HCT116 (cell line): Measurements from ENCODE around the gene TARBP1. TPM values are rescaled to one million over a fixed set of nuclear protein-coding genes. Genes with fewer than 3 reads are reported as not detected.

ENCODE experiments used
- ATAC-seq: fragments of 200-7000 bp; cut with Tn5 transposase; 2 replicates; pipeline ENCODE4 v1.9.1; 2020; ENCODE audit warnings: mild to moderate bottlenecking, moderate library complexity
- BruUV-seq: library from RNA; stranded (reverse); fragments of 400-500 nt; replicated peaks from 2 replicates; lab custom pipeline; 2021; lab: Mats Ljungman, UMichigan
- CTCF ChIA-PET: fragments of 300-600 bp; sonication (Branson Sonifier 250); formaldehyde crosslinking; loops from one replicate; lab custom pipeline; 2021; ENCODE audit warnings: antibody characterized with exemption; lab: Charles Lee
- POLR2A ChIA-PET: fragments of 300-600, 350-600 bp; sonication (Branson Sonifier 250); formaldehyde crosslinking; loops from one replicate; lab custom pipeline; 2021; ENCODE audit warnings: antibody characterized with exemption; lab: Charles Lee
- RAD21 ChIA-PET, 2 experiments: fragments of 300-600 bp; sonication (Branson Sonifier 250); formaldehyde crosslinking; loops; one replicate each; lab custom pipeline; 2023; ENCODE audit warnings: low total read pairs in 2 of 2; ENCODE audit not compliant: uncharacterized antibody in 2 of 2, unreplicated experiment in 2 of 2, low non-redundant PET in 1 of 2; lab: Charles Lee
- DNase-seq: peaks from one replicate; pipeline ENCODE4 v3.0.0-alpha.2; 2010; ENCODE audit warnings: low read depth, low spot score
- H2AFZ ChIP-seq: fragments of 200-600 bp; shearing (Covaris generic), sonication (generic); 2 replicates; pipeline ENCODE4 v1.6.1; 2017; ENCODE audit warnings: low read depth, mixed run types, mixed read lengths, antibody characterized with exemption, low read length; ENCODE audit not compliant: poor library complexity, severe bottlenecking
- H3K27ac ChIP-seq: 2 replicates; pipeline ENCODE4 v1.5.1; 2012; ENCODE audit warnings: low read depth, low read length
- H3K27me3 ChIP-seq: fragments of 200-600 bp; sonication (generic); 2 replicates; pipeline ENCODE4 v1.6.1; 2016; ENCODE audit warnings: mixed run types, low read length, mixed read lengths; ENCODE audit not compliant: insufficient read depth
- H3K36me3 ChIP-seq, 2 experiments: fragments of 200-500 bp in 1 of 2; fragments of 200-600 bp in 1 of 2; sonication (Bioruptor generic) in 1 of 2; sonication (generic) in 1 of 2; 2 replicates each; pipeline versions ENCODE4 v1.5.1 to v1.6.1; 2014 to 2016; ENCODE audit warnings: low read length in 2 of 2, inconsistent platforms in 1 of 2, mixed read lengths in 1 of 2, mixed run types in 1 of 2; ENCODE audit not compliant: insufficient read depth in 2 of 2, control insufficient read depth in 1 of 2
- H3K4me1 ChIP-seq, 2 experiments: fragments of 200-600 bp in 1 of 2; sonication (generic) in 1 of 2; 2 replicates each; pipeline versions ENCODE4 v1.5.1 to v1.6.1; 2012 to 2017; ENCODE audit warnings: low read length in 2 of 2, inconsistent platforms in 1 of 2, mild to moderate bottlenecking in 1 of 2, mixed read lengths in 1 of 2, mixed run types in 1 of 2, moderate library complexity in 1 of 2; ENCODE audit not compliant: insufficient read depth in 2 of 2, control insufficient read depth in 1 of 2
- H3K4me2 ChIP-seq: fragments of 200-600 bp; sonication (generic); 2 replicates; pipeline ENCODE4 v1.6.1; 2017; ENCODE audit warnings: mixed run types, low read length, mixed read lengths
- H3K4me3 ChIP-seq, 2 experiments: fragments of 200-600 bp in 1 of 2; sonication (generic) in 1 of 2; replicated peaks in 1 of 2; 2 replicates each; pipeline ENCODE4 v1.5.1; 2011 to 2016; ENCODE audit warnings: low read length in 2 of 2, control low read depth in 1 of 2, low read depth in 1 of 2, mild to moderate bottlenecking in 1 of 2, mixed read lengths in 1 of 2, mixed run types in 1 of 2
- H3K79me2 ChIP-seq: fragments of 200-600 bp; sonication (generic); 2 replicates; pipeline ENCODE4 v1.6.1; 2017; ENCODE audit warnings: mild to moderate bottlenecking, mixed run types, low read length, moderate library complexity, mixed read lengths; ENCODE audit not compliant: insufficient read depth
- H3K9ac ChIP-seq: fragments of 200-600 bp; sonication (generic); 2 replicates; pipeline ENCODE4 v1.6.1; 2016; ENCODE audit warnings: low read length, mixed read lengths
- H3K9me2 ChIP-seq: fragments of 200-600 bp; sonication (generic), shearing (Covaris generic); 2 replicates; pipeline ENCODE4 v1.6.1; 2017; ENCODE audit warnings: mixed run types, mild to moderate bottlenecking, moderate library complexity; ENCODE audit not compliant: insufficient read depth
- H3K9me3 ChIP-seq, 2 experiments: fragments of 200-500 bp in 1 of 2; fragments of 200-600 bp in 1 of 2; sonication (Bioruptor generic) in 1 of 2; sonication (generic) in 1 of 2; 2 replicates each; pipeline ENCODE4 v1.6.1; 2014 to 2017; ENCODE audit warnings: low read length in 2 of 2, mixed read lengths in 2 of 2, inconsistent platforms in 1 of 2, low read depth in 1 of 2, mild to moderate bottlenecking in 1 of 2, mixed run types in 1 of 2, moderate library complexity in 1 of 2; ENCODE audit not compliant: control insufficient read depth in 1 of 2, insufficient read depth in 1 of 2
- H4K20me1 ChIP-seq: fragments of 200-600 bp; sonication (generic), shearing (Covaris generic); 2 replicates; pipeline ENCODE4 v1.6.1; 2017; ENCODE audit warnings: mixed run types, mild to moderate bottlenecking, moderate library complexity; ENCODE audit not compliant: insufficient read depth
- CBX3 ChIP-seq: IDR thresholded peaks from 2 replicates; pipeline ENCODE4 v1.6.1; 2012; ENCODE audit warnings: low read depth
- CEBPB ChIP-seq: IDR thresholded peaks from 2 replicates; pipeline ENCODE4 v1.6.1; 2012; ENCODE audit warnings: low read depth
- ELF1 ChIP-seq: IDR thresholded peaks from 2 replicates; pipeline ENCODE4 v1.6.1; 2012; ENCODE audit warnings: low read depth, borderline replicate concordance
- EZH2 ChIP-seq: fragments of 200-600 bp; sonication (generic); IDR thresholded peaks from 2 replicates; pipeline ENCODE4 v1.6.1; 2017; ENCODE audit warnings: antibody characterized with exemption, mixed run types
- EZH2phosphoT487 ChIP-seq: fragments of 200-600 bp; IDR thresholded peaks from 2 replicates; pipeline ENCODE4 v1.6.1; 2018; ENCODE audit warnings: antibody characterized with exemption, borderline replicate concordance
- FOSL1 ChIP-seq: IDR thresholded peaks from 2 replicates; pipeline ENCODE4 v1.6.1; 2012; ENCODE audit warnings: low read depth
- JUND ChIP-seq: IDR thresholded peaks from 2 replicates; pipeline ENCODE4 v1.6.1; 2012
- POLR2A ChIP-seq: IDR thresholded peaks from 2 replicates; pipeline ENCODE4 v1.7.0; 2011; ENCODE audit warnings: borderline replicate concordance; ENCODE audit not compliant: insufficient read depth, insufficient read length; ENCODE audit errors: extremely low read depth
- SIN3A ChIP-seq: IDR thresholded peaks from 2 replicates; pipeline ENCODE4 v1.6.1; 2012; ENCODE audit warnings: low read depth
- SP1 ChIP-seq: IDR thresholded peaks from 2 replicates; pipeline ENCODE4 v1.6.1; 2012; ENCODE audit warnings: low read depth
- SRF ChIP-seq: IDR thresholded peaks from 2 replicates; pipeline ENCODE4 v1.6.1; 2012; ENCODE audit warnings: low read depth
- TCF7L2 ChIP-seq: IDR thresholded peaks from 2 replicates; pipeline ENCODE4 v1.7.0; 2011; ENCODE audit warnings: borderline replicate concordance, inconsistent platforms; ENCODE audit not compliant: insufficient read depth, insufficient read length; ENCODE audit errors: extremely low read depth
- YY1 ChIP-seq: IDR thresholded peaks from 2 replicates; pipeline ENCODE4 v1.6.1; 2011; ENCODE audit warnings: low read length, low read depth, moderate library complexity, mild to moderate bottlenecking; ENCODE audit not compliant: insufficient replicate concordance; ENCODE audit errors: extremely low read depth
- intact Hi-C: fragments of 100-400 bp; cut with micrococcal nuclease; formaldehyde crosslinking; loops from 2 replicates; pipeline ENCODE4 v1.10.0; 2022
- total RNA-seq: library from RNA; stranded (reverse); gene quantifications from one replicate; pipeline ENCODE4 v1.2.1, GENCODE V29; 2021; ENCODE audit not compliant: unreplicated experiment
- TF ChIP-seq, protein P1 (sequence below): IDR thresholded peaks from 2 replicates; pipeline ENCODE4 v1.6.1; 2012

TARBP1 gene
- total RNA-seq, 1 experiment from 2014 or later, result 17.2 TPM

GRCh38 chr1:234437423-234438171 is 41.4 kb downstream of the TARBP1 start:
- ATAC-seq, result no peak
- ChIA-PET POLR2A (no interaction called here), CTCF (no interaction called here), RAD21 (no interaction called here)
- H3K4me2 ChIP-seq, result no peak overlapping the region
- H3K36me3 ChIP-seq, result no peaks in the 10 kb centered on the region
- TF ChIP-seq FOSL1, result no peak
- TF ChIP-seq CEBPB, result no peak
- no peak for TF ChIP-seq TCF7L2
- TF ChIP-seq JUND, result no peak
- TF ChIP-seq SP1, result no peak
- no peak for TF ChIP-seq EZH2phosphoT487
- TF ChIP-seq, protein P1, sequence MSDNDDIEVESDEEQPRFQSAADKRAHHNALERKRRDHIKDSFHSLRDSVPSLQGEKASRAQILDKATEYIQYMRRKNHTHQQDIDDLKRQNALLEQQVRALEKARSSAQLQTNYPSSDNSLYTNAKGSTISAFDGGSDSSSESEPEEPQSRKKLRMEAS, result no peak
- no peak for TF ChIP-seq EZH2
- TF ChIP-seq SIN3A, result no peak
- no peak for TF ChIP-seq ELF1
- no peak for TF ChIP-seq SRF
- TF ChIP-seq YY1, result no peak
- TF ChIP-seq CBX3, result no peak
- no peak for TF ChIP-seq POLR2A
- H3K4me3 ChIP-seq, result no peak overlapping the region
- DNase-seq, result no peak
- intact Hi-C loops, result no loop called here
- H3K9me3 ChIP-seq, result no peaks in the 10 kb centered on the region
- H3K27me3 ChIP-seq, result no peaks in the 10 kb centered on the region
- no peaks in the 10 kb centered on the region for H3K9me2 ChIP-seq
- no peak overlapping the region for H2AFZ ChIP-seq
- H3K79me2 ChIP-seq, result no peaks in the 10 kb centered on the region
- H3K9ac ChIP-seq, result no peak overlapping the region
- H4K20me1 ChIP-seq, result no peaks in the 10 kb centered on the region
- no TSS peak for BruUV-seq
- no peak overlapping the region for H3K27ac ChIP-seq
- peaks cover 0 to 4% of the 10 kb centered on the region in 2 experiments; a peak in 2 of 4 replicates for H3K4me1 ChIP-seq
